Measurements from ENCODE around the gene PPP6R2.
A peak's percentile ranks its signal among the peaks of the same experiment; 100 is the strongest.

Gene PPP6R2

GRCh38 chr22:50342651-50343540 is at the start of gene PPP6R2:
Gene PPP6R2, plus strand, starts transcription at chr22:50343327. Its CDS starts 50,582 bp downstream, at chr22:50393909.
- peak; percentile 85 for DNase-seq

GRCh38 chr22:50293441-50294318 is 49.4 kb upstream of the PPP6R2 start:
- no peak for DNase-seq

- no peak for DNase-seq
Measured at GRCh38 chr22:50294319-50294656, 48.8 kb upstream of the PPP6R2 start.

GRCh38 chr22:50296658-50297490 is 46.3 kb upstream of the PPP6R2 start:
- no peak for DNase-seq

- DNase-seq, result no peak
Measured at GRCh38 chr22:50297510-50298265, 45.4 kb upstream of the PPP6R2 start.

GRCh38 chr22:50298266-50298637 is 44.9 kb upstream of the PPP6R2 start:
- no peak for DNase-seq

GRCh38 chr22:50298937-50299784 is 44.0 kb upstream of the PPP6R2 start:
- DNase-seq, result no peak

GRCh38 chr22:50299785-50300619 is 43.1 kb upstream of the PPP6R2 start:
- DNase-seq, result no peak

- no peak for DNase-seq
Measured at GRCh38 chr22:50300620-50301257, 42.4 kb upstream of the PPP6R2 start.

GRCh38 chr22:50301581-50301991 is 41.5 kb upstream of the PPP6R2 start:
- DNase-seq, result no peak

GRCh38 chr22:50302041-50302541 is 41.0 kb upstream of the PPP6R2 start:
- DNase-seq, result no peak

GRCh38 chr22:50302564-50302963 is 40.6 kb upstream of the PPP6R2 start:
- no peak for DNase-seq

GRCh38 chr22:50303515-50303847 is 39.6 kb upstream of the PPP6R2 start:
- no peak for DNase-seq

GRCh38 chr22:50303848-50304527 is 39.1 kb upstream of the PPP6R2 start:
- DNase-seq, result no peak

GRCh38 chr22:50304528-50305392 is 38.4 kb upstream of the PPP6R2 start:
- no peak for DNase-seq

GRCh38 chr22:50305393-50305922 is 37.7 kb upstream of the PPP6R2 start:
- no peak for DNase-seq

- no peak for DNase-seq
Measured at GRCh38 chr22:50305923-50306566, 37.1 kb upstream of the PPP6R2 start.
